ENCODE measurements around the gene CEP170.

CEP170 gene

DNA sequence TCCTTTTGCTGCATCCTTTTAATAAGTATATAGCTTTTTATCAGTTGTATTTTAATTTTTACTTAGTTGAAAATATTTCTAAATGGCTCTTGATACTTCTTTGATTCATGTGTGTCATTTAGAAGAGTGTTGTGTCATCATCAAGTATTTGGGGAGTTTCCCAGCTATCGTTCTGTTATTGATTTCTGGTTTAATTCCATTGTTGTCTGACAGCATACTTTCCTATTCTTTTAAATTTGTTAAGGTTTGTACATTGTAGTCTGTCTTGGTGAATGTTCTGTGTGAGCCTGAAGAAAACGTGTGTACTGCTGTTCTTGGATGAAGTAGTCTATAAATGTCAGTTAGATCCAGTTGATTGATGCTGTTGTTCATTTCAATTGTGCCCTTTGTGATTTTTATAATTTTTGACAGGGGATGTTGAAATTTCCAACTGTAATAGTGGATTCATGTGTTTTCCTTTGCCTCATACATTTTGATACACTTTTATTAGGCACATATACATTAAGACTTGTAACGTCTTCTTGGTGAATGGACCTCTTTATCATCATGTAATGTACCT lies 25.6 kb upstream of the CEP170 start:
- Histone ChIP-seq H2AFZ (ENCODE audit: low read length) (no peak overlapping the region), H3K4me1 (ENCODE audit: insufficient read depth, low read length, severe bottlenecking) (no peaks in the 10 kb centered on the region), H3K79me2 (ENCODE audit: insufficient read depth, low read length) (no peaks in the 10 kb centered on the region), H3F3A (ENCODE audit: insufficient read depth, low read length) (no peaks in the 10 kb centered on the region), H3K27ac (ENCODE audit: low read depth, low read length, poor library complexity, severe bottlenecking) (no peak overlapping the region), H3K9me2 (ENCODE audit: low read depth, low read length) (no peaks in the 10 kb centered on the region), H3K9ac (ENCODE audit: low read length) (no peak overlapping the region), H3K36me3 (ENCODE audit: insufficient read depth, low read length) (peaks cover 17% of the 10 kb centered on the region), H3K4me2 (ENCODE audit: low read length) (no peak overlapping the region), H3K4me3 (ENCODE audit: low read depth, low read length, poor library complexity, severe bottlenecking) (no peak overlapping the region), H3K9me3 (ENCODE audit: low read length) (no peaks in the 10 kb centered on the region), H3K27me3 (ENCODE audit: insufficient read depth, low read length) (no peaks in the 10 kb centered on the region), H4K20me1 (ENCODE audit: insufficient read depth, low read length) (no peaks in the 10 kb centered on the region)
- TF ChIP-seq EZH2 (IDR thresholded peaks at IDR 0.05; ENCODE audit: borderline replicate concordance, low read length): no peak
- TF ChIP-seq, protein P1, sequence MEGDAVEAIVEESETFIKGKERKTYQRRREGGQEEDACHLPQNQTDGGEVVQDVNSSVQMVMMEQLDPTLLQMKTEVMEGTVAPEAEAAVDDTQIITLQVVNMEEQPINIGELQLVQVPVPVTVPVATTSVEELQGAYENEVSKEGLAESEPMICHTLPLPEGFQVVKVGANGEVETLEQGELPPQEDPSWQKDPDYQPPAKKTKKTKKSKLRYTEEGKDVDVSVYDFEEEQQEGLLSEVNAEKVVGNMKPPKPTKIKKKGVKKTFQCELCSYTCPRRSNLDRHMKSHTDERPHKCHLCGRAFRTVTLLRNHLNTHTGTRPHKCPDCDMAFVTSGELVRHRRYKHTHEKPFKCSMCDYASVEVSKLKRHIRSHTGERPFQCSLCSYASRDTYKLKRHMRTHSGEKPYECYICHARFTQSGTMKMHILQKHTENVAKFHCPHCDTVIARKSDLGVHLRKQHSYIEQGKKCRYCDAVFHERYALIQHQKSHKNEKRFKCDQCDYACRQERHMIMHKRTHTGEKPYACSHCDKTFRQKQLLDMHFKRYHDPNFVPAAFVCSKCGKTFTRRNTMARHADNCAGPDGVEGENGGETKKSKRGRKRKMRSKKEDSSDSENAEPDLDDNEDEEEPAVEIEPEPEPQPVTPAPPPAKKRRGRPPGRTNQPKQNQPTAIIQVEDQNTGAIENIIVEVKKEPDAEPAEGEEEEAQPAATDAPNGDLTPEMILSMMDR (IDR thresholded peaks at IDR 0.05; ENCODE audit: low read length): no peak

DNA sequence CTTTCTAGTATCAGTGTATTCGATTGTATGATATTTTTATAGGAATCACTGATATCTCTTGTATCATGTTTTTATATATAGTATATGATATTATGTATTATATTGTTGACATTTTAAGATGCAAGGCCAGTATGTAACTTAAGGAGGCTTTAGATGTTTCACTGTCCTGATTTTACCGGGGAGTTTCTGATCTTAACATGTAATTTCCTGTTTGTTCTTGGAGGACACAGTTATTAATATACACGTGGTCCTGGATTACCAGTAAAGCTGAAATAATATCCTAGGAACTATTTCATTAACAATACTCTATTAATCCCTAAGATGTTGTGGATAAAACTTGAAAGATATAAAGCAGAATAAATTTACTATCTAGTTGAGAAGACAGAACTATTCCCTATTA lies 20.2 kb upstream of the CEP170 start:
- Histone ChIP-seq H4K20me1 (ENCODE audit: insufficient read depth, low read length) (no peaks in the 10 kb centered on the region), H3K9me3 (ENCODE audit: low read length) (no peaks in the 10 kb centered on the region), H3K9me2 (ENCODE audit: low read depth, low read length) (no peaks in the 10 kb centered on the region), H3K4me2 (ENCODE audit: low read length) (no peak overlapping the region), H3K79me2 (ENCODE audit: insufficient read depth, low read length) (no peaks in the 10 kb centered on the region), H3K9ac (ENCODE audit: low read length) (no peak overlapping the region), H3K4me3 (ENCODE audit: low read depth, low read length, poor library complexity, severe bottlenecking) (no peak overlapping the region), H3K27me3 (ENCODE audit: insufficient read depth, low read length) (no peaks in the 10 kb centered on the region), H3F3A (ENCODE audit: insufficient read depth, low read length) (no peaks in the 10 kb centered on the region), H3K36me3 (ENCODE audit: insufficient read depth, low read length) (peaks cover 38% of the 10 kb centered on the region), H2AFZ (ENCODE audit: low read length) (no peak overlapping the region), H3K27ac (ENCODE audit: low read depth, low read length, poor library complexity, severe bottlenecking) (no peak overlapping the region), H3K4me1 (ENCODE audit: insufficient read depth, low read length, severe bottlenecking) (peaks cover under 1% of the 10 kb centered on the region)
- TF ChIP-seq, protein P1 (IDR thresholded peaks at IDR 0.05; ENCODE audit: low read length): no peak
- TF ChIP-seq EZH2 (IDR thresholded peaks at IDR 0.05; ENCODE audit: borderline replicate concordance, low read length): no peak

DNA sequence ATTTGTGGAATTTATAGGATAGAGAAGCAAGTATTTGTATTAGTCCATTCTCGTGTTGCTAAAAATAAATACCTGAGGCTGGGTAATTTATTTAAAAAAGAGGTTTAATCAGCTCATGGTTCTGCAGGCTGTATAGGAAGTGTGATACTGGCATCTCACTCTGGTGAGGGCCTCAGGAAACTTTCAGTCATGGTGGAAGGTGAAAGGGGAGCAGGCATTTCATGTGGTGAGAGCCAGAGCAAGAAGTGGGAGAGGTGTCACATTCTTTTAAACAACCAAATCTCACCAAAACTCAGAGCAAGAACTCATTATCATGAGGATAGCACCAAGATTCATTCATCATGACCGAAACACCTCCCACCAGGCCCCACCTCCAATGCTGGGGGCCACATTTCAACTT lies 18.9 kb upstream of the CEP170 start:
- no peak for TF ChIP-seq EZH2 (IDR thresholded peaks at IDR 0.05; ENCODE audit: borderline replicate concordance, low read length)
- TF ChIP-seq, protein P1 (IDR thresholded peaks at IDR 0.05; ENCODE audit: low read length): no peak
- Histone ChIP-seq H3K79me2 (ENCODE audit: insufficient read depth, low read length) (no peaks in the 10 kb centered on the region), H3K4me3 (ENCODE audit: low read depth, low read length, poor library complexity, severe bottlenecking) (no peak overlapping the region), H3K27ac (ENCODE audit: low read depth, low read length, poor library complexity, severe bottlenecking) (no peak overlapping the region), H3K9me3 (ENCODE audit: low read length) (no peaks in the 10 kb centered on the region), H3K9ac (ENCODE audit: low read length) (no peak overlapping the region), H3K4me2 (ENCODE audit: low read length) (no peak overlapping the region), H3F3A (ENCODE audit: insufficient read depth, low read length) (no peaks in the 10 kb centered on the region), H4K20me1 (ENCODE audit: insufficient read depth, low read length) (no peaks in the 10 kb centered on the region), H3K36me3 (ENCODE audit: insufficient read depth, low read length) (peaks cover 35% of the 10 kb centered on the region), H2AFZ (ENCODE audit: low read length) (no peak overlapping the region), H3K9me2 (ENCODE audit: low read depth, low read length) (no peaks in the 10 kb centered on the region), H3K27me3 (ENCODE audit: insufficient read depth, low read length) (no peaks in the 10 kb centered on the region), H3K4me1 (ENCODE audit: insufficient read depth, low read length, severe bottlenecking) (peaks cover 14% of the 10 kb centered on the region)
